DOHH2 (cell line): ENCODE results near the gene ACOX3.

Experiments used
- H3F3A ChIP-seq: fragments of 200-600 bp; sonication (generic), shearing (Covaris generic); 2 replicates; pipeline ENCODE4 v1.6.0; 2016; ENCODE audit warnings: antibody characterized with exemption, mild to moderate bottlenecking; ENCODE audit not compliant: control insufficient read depth, insufficient read depth
- H3K27ac ChIP-seq: fragments of 200-600 bp; sonication (generic); 2 replicates; pipeline ENCODE4 v1.5.1; 2014; ENCODE audit warnings: low read depth, mild to moderate bottlenecking, low read length, moderate library complexity
- H3K27me3 ChIP-seq: fragments of 200-600 bp; sonication (generic); 2 replicates; pipeline ENCODE4 v1.6.1; 2014; ENCODE audit warnings: mild to moderate bottlenecking, low read length, mixed read lengths; ENCODE audit not compliant: control insufficient read depth
- H3K36me3 ChIP-seq: fragments of 200-600 bp; sonication (generic); 2 replicates; pipeline ENCODE4 v1.6.1; 2014; ENCODE audit warnings: mild to moderate bottlenecking, low read length, moderate library complexity, mixed read lengths; ENCODE audit not compliant: control insufficient read depth
- H3K4me1 ChIP-seq: fragments of 200-600 bp; sonication (generic); 2 replicates; pipeline ENCODE4 v1.6.1; 2014; ENCODE audit warnings: mild to moderate bottlenecking, low read length, mixed read lengths; ENCODE audit not compliant: control insufficient read depth
- H3K4me2 ChIP-seq: fragments of 200-600 bp; sonication (generic); 2 replicates; pipeline ENCODE4 v1.6.0; 2014; ENCODE audit warnings: mild to moderate bottlenecking, low read length, moderate library complexity
- H3K4me3 ChIP-seq: fragments of 200-600 bp; sonication (generic); 2 replicates; pipeline ENCODE4 v1.5.1; 2014; ENCODE audit warnings: mild to moderate bottlenecking, low read length, mixed read lengths
- H3K79me2 ChIP-seq: fragments of 200-600 bp; sonication (generic); 2 replicates; pipeline ENCODE4 v1.6.1; 2014; ENCODE audit warnings: mild to moderate bottlenecking, low read length, mixed read lengths; ENCODE audit not compliant: control insufficient read depth
- H3K9me2 ChIP-seq: fragments of 200-600 bp; sonication (generic); replicated peaks from 2 replicates; pipeline ENCODE4 v1.6.1; 2014; ENCODE audit warnings: mild to moderate bottlenecking, low read length, mixed read lengths; ENCODE audit not compliant: control insufficient read depth
- H3K9me3 ChIP-seq: fragments of 200-600 bp; sonication (generic); 2 replicates; pipeline ENCODE4 v1.6.1; 2014; ENCODE audit warnings: antibody characterized with exemption, low read length, mixed read lengths; ENCODE audit not compliant: control insufficient read depth, insufficient read depth
- H4K20me1 ChIP-seq: fragments of 200-600 bp; sonication (generic); 2 replicates; pipeline ENCODE4 v1.6.0; 2014; ENCODE audit warnings: low read depth, mild to moderate bottlenecking, antibody characterized with exemption, low read length, moderate library complexity; ENCODE audit not compliant: control insufficient read depth, insufficient read depth
- EZH2phosphoT487 ChIP-seq: fragments of 200-600 bp; sonication (generic); IDR thresholded peaks from 2 replicates; pipeline ENCODE4 v1.6.1; 2017; ENCODE audit warnings: borderline replicate concordance, mild to moderate bottlenecking, antibody characterized with exemption, low read length, moderate library complexity, mixed read lengths
- TF ChIP-seq, protein P1 (sequence below): fragments of 200-600 bp; sonication (generic); IDR thresholded peaks from one replicate; pipeline ENCODE4 v1.5.1; 2014; ENCODE audit warnings: antibody characterized with exemption, mild to moderate bottlenecking, low read depth, low read length; ENCODE audit not compliant: poor library complexity, severe bottlenecking

ACOX3 gene

DNA sequence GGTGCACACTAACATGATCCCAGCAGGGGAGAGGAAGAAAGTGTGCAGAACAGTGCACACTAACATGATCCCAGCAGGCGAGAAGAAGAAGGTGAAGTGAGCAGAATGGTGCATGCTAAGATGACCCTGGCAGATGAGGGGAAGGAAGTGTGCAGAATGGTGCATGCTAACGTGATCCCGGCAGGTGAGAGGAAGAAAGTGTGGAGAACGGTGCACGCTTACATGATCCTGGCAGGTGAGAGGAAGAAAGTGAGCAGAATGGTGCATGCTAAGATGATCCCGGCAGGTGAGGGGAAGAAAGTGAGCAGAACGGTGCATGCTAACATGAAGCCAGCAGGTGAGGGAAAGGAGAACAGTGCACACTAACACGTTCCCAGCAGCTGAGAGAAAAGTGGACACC lies 83.7 kb downstream of the ACOX3 start:
- peaks cover 9% of the 10 kb centered on the region; the same call in 1 of the 2 replicates for H3K27me3 ChIP-seq
- no peaks in the 10 kb centered on the region for H3K4me1 ChIP-seq
- no peaks in the 10 kb centered on the region for H3K9me2 ChIP-seq
- no peaks in the 10 kb centered on the region for H3F3A ChIP-seq
- no peak overlapping the region for H3K27ac ChIP-seq
- H3K79me2 ChIP-seq: no peaks in the 10 kb centered on the region
- no peaks in the 10 kb centered on the region for H3K36me3 ChIP-seq
- no peak overlapping the region for H3K4me3 ChIP-seq
- no peaks in the 10 kb centered on the region for H4K20me1 ChIP-seq
- TF ChIP-seq, protein P1, sequence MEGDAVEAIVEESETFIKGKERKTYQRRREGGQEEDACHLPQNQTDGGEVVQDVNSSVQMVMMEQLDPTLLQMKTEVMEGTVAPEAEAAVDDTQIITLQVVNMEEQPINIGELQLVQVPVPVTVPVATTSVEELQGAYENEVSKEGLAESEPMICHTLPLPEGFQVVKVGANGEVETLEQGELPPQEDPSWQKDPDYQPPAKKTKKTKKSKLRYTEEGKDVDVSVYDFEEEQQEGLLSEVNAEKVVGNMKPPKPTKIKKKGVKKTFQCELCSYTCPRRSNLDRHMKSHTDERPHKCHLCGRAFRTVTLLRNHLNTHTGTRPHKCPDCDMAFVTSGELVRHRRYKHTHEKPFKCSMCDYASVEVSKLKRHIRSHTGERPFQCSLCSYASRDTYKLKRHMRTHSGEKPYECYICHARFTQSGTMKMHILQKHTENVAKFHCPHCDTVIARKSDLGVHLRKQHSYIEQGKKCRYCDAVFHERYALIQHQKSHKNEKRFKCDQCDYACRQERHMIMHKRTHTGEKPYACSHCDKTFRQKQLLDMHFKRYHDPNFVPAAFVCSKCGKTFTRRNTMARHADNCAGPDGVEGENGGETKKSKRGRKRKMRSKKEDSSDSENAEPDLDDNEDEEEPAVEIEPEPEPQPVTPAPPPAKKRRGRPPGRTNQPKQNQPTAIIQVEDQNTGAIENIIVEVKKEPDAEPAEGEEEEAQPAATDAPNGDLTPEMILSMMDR: no peak
- TF ChIP-seq EZH2phosphoT487: no peak
- no peak overlapping the region for H3K4me2 ChIP-seq
- no peaks in the 10 kb centered on the region for H3K9me3 ChIP-seq

DNA sequence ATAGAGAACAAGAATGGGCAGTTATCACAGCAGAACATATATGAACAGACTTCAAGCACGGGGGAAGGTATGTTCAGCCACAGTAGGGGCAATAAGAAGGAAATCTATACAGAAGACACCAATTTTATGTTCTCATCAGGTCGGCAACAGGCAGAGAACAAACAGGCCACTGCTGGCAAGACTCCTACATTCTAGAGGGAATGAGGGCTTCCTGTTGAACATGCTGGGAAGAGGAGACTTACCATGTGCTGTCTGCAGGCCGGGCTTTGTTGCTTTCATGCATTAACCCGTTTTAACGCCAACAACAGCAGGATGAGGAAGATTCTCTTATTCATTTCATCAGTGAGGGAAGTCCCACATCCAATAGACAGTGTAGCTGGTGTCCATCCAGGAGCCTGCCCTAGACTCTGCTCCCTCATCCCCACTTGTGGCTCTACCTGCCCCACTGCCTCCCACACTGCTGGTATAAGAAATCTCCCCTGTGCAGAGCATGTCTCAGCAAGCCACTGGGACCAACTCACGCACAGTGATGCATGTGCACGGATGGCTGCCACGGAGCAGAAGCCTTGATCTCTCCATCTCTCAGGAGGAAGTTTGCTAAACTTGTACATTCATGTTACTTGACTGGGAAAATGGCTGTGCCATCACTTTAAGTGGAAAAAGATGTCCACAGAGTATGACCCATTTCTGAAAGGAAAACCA lies 84.5 kb downstream of the ACOX3 start:
- Histone ChIP-seq H4K20me1 (no peaks in the 10 kb centered on the region), H3K36me3 (no peaks in the 10 kb centered on the region), H3K4me3 (no peak overlapping the region), H3K27ac (no peak overlapping the region), H3F3A (no peaks in the 10 kb centered on the region), H3K9me2 (no peaks in the 10 kb centered on the region), H3K9me3 (no peaks in the 10 kb centered on the region), H3K4me2 (no peak overlapping the region), H3K4me1 (no peaks in the 10 kb centered on the region), H3K27me3 (peaks cover 9% of the 10 kb centered on the region; the same call in 1 of the 2 replicates), H3K79me2 (no peaks in the 10 kb centered on the region)
- TF ChIP-seq, protein P1: no peak
- no peak for TF ChIP-seq EZH2phosphoT487

- no peaks in the 10 kb centered on the region for H3F3A ChIP-seq
- no peak overlapping the region for H3K4me2 ChIP-seq
- H3K4me3 ChIP-seq: no peak overlapping the region
- TF ChIP-seq EZH2phosphoT487: no peak
- TF ChIP-seq, protein P1: no peak
- peaks cover 9% of the 10 kb centered on the region; the same call in 1 of the 2 replicates for H3K27me3 ChIP-seq
- no peaks in the 10 kb centered on the region for H3K9me2 ChIP-seq
- no peaks in the 10 kb centered on the region for H4K20me1 ChIP-seq
- H3K36me3 ChIP-seq: no peaks in the 10 kb centered on the region
- H3K4me1 ChIP-seq: no peaks in the 10 kb centered on the region
- no peaks in the 10 kb centered on the region for H3K9me3 ChIP-seq
- H3K79me2 ChIP-seq: no peaks in the 10 kb centered on the region
- H3K27ac ChIP-seq: no peak overlapping the region
Observed at GRCh38 chr4:8355306-8355705, 85.2 kb downstream of the ACOX3 start.
